Neural cell (in vitro differentiated cells): ENCODE data around the gene PCDH9.

Experiments
- CTCF ChIP-seq: fragments of 450-650 bp; IDR thresholded peaks from 2 replicates; pipeline ENCODE4 v1.5.1; 2014; ENCODE audit warnings: antibody characterized with exemption, mild to moderate bottlenecking, moderate library complexity; ENCODE audit not compliant: poor library complexity, severe bottlenecking
- EP300 ChIP-seq: fragments of 450-650 bp; conservative IDR thresholded peaks from 2 replicates; pipeline ENCODE4 v1.6.1; 2014; ENCODE audit warnings: antibody characterized with exemption, mild to moderate bottlenecking, moderate library complexity; ENCODE audit not compliant: poor library complexity, severe bottlenecking
- EZH2 ChIP-seq: fragments of 200-600, 300-800 bp; shearing (Covaris generic), sonication (generic); IDR thresholded peaks from 2 replicates; pipeline ENCODE4 v1.6.1; 2014; ENCODE audit warnings: antibody characterized with exemption, low read length, borderline replicate concordance, mild to moderate bottlenecking; ENCODE audit not compliant: insufficient read depth, poor library complexity, severe bottlenecking
- MXI1 ChIP-seq: fragments of 450-650 bp; conservative IDR thresholded peaks from 2 replicates; pipeline ENCODE4 v1.6.1; 2014; ENCODE audit warnings: antibody characterized with exemption, mild to moderate bottlenecking; ENCODE audit not compliant: poor library complexity, severe bottlenecking
- POLR2AphosphoS5 ChIP-seq: IDR thresholded peaks from 2 replicates; pipeline ENCODE4 v1.6.1; 2012
- REST ChIP-seq: IDR thresholded peaks from 2 replicates; pipeline ENCODE4 v1.6.1; 2012; ENCODE audit warnings: borderline replicate concordance
- SMC3 ChIP-seq: fragments of 450-650 bp; conservative IDR thresholded peaks from 2 replicates; pipeline ENCODE4 v1.6.1; 2014; ENCODE audit warnings: antibody characterized with exemption, mild to moderate bottlenecking, moderate library complexity; ENCODE audit not compliant: poor library complexity
- TAF1 ChIP-seq: IDR thresholded peaks from 2 replicates; pipeline ENCODE4 v1.6.1; 2012; ENCODE audit warnings: low read depth

GRCh38 chr13:66617786-66618185 is 612.4 kb downstream of the PCDH9 start:
- TF ChIP-seq EZH2 (no peak), CTCF (no peak), POLR2AphosphoS5 (no peak), SMC3 (no peak), EP300 (no peak), TAF1 (no peak), REST (no peak), MXI1 (no peak)
